Naive B cell (primary cell): ENCODE results near the gene LSM5. TPM values are rescaled to one million over a fixed set of nuclear protein-coding genes. Genes with fewer than 3 reads are reported as not detected.
A peak's percentile ranks its signal among the peaks of the same experiment; 100 is the strongest.
"Not testable (repeated sequence)": the region's sequence is repeated elsewhere in the genome, so short reads cannot be mapped to it uniquely, and the experiment has no call there.

ENCODE experiments used
- ATAC-seq, 2 donors: fragments of 150-1000 bp; cut with Tn5 transposase; 2 replicates each; pipeline ENCODE4 v1.10.0; 2021; ENCODE audit warnings: low read depth in 2 of 2, mild to moderate bottlenecking in 2 of 2, moderate library complexity in 2 of 2
- DNase-seq: peaks from one replicate; pipeline ENCODE4 v3.0.0; 2022
- H3K27ac Mint-ChIP-seq, 6 donors: one replicate each; pipeline ENCODE4 v1.8.0; 2020 to 2022; ENCODE audit warnings: mild to moderate bottlenecking in 6 of 6, mixed read lengths in 6 of 6, moderate library complexity in 5 of 6, inconsistent platforms in 2 of 6
- H3K27me3 Mint-ChIP-seq, 3 donors: one replicate each; pipeline ENCODE4 v1.8.0; 2021 to 2022; ENCODE audit warnings: mixed read lengths in 3 of 3, mild to moderate bottlenecking in 1 of 3
- H3K36me3 Mint-ChIP-seq, 2 donors: one replicate each; pipeline ENCODE4 v1.8.0; 2020 to 2022; ENCODE audit warnings: mixed read lengths in 2 of 2, inconsistent platforms in 1 of 2, mild to moderate bottlenecking in 1 of 2
- H3K4me1 Mint-ChIP-seq, 3 donors: one replicate each; pipeline ENCODE4 v1.8.0; 2020 to 2022; ENCODE audit warnings: mixed read lengths in 3 of 3, inconsistent platforms in 1 of 3, mild to moderate bottlenecking in 1 of 3, moderate library complexity in 1 of 3
- H3K4me3 Mint-ChIP-seq, 8 donors: one replicate each; pipeline ENCODE4 v1.8.0; 2020 to 2022; ENCODE audit warnings: mild to moderate bottlenecking in 8 of 8, mixed read lengths in 8 of 8, moderate library complexity in 8 of 8, inconsistent platforms in 2 of 8
- H3K9me3 Mint-ChIP-seq, 7 donors: one replicate each; pipeline ENCODE4 v1.8.0; 2020 to 2022; ENCODE audit warnings: mixed read lengths in 7 of 7, mild to moderate bottlenecking in 5 of 7, inconsistent platforms in 2 of 7, moderate library complexity in 1 of 7
- polyA plus RNA-seq, 6 donors: library from polyadenylated mRNA; unstranded; fragments of 300-500 nt; fragmentation: Illumina TruSeq; gene quantifications; one replicate each; pipeline ENCODE4 v1.2.3, GENCODE V29; 2021; ENCODE audit warnings: low read depth in 6 of 6

Gene LSM5
- polyA plus RNA-seq, 6 donors from 2014 or later = 106 to 178 (median 139) TPM

DNA sequence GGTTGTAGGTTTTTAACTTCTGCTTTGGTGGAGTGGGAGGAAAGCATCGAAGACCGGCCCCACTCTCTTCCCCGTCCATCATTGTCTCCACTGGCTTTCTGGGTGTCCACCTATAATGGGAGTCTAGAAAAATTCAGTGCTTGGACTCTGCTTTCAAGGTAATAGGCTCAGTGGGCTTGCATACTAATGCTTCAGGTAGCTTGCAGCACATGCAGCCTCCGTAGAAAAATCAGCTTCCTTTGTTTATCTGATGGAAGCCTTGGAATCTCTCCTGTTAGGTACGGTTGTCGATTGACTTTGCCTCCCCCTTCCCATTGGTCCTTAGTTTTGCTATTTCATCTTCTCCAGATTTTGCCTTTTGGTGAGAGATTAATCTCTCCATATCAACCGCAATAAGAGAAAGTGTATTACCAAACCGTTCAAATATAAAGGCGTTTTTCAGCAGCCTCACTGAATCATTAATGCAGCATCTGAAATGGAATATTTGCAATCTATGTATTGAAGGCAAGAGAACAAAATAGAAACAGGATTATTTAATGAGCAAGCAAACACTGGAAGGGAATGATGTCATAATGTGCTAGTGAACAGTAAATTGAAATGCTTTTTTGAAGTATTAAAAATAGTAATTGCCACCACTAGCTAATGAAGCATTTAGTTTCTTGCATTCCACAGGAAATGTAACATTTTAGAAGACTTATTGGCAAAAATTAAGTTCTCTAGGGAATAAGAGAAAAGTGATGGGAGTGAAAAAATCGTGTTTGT lies 6.1 kb upstream of the LSM5 start:
- Mint-ChIP-seq H3K4me3 (peak overlapping the region; percentile 89 to 98 (median 96)), H3K36me3 (no peaks in the 10 kb centered on the region), H3K27ac (peak overlapping the region; percentile 91 to 99 (median 97)), H3K27me3 (no peaks in the 10 kb centered on the region), H3K9me3 (no peaks in the 10 kb centered on the region), H3K4me1 (peaks cover 24 to 58% (median 30%) of the 10 kb centered on the region in 3 donors)
- no peak for DNase-seq
- ATAC-seq = no peak

DNA sequence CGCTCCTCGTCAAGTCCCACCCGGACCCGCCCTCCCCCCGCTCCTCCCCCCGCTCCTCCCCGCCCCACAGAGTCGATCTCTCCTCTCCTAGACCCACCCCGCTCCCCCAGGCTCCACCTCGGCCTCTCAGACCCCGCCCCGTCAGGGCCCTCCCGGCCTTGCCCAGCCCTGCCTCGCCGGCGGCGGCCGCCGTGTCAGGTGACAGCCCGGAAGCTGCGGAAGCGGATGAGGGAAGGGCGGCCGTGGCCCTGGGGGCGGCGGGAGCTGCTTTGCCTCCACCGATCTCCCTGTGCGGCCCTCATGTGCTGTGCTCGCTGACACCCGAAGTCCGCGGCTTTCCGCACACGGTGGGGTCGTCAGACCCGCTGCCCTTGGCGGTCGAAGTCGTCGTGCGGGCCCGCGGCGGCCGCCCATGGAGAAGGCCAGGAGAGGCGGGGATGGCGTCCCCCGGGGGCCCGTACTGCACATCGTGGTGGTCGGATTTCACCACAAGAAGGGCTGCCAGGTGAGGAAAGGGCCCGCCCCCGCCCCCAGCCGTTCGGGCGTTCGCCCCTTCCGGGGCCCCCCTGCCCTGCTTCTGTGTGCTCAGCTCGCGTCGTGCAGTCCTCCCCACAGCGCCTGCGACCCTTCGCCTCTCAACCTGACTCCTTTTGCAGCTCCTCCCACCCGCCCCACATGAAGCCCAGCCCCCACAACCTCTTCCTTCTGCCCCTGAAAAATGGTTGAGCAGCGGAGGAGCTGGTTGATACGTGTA lies 5.3 kb upstream of the LSM5 start, which contains the start of gene AVL9:
Gene AVL9 (plus strand): TSS at position 192 of the 754 bp plus-strand sequence. CDS start 221 bp downstream, at position 413.
- H3K27me3 Mint-ChIP-seq = no peaks in the 10 kb centered on the region
- ATAC-seq (peak; percentile 92), DNase-seq (peak; percentile 99)
- peak within 1 kb of the TSS; percentile 89 to 98 (median 96) for H3K4me3 Mint-ChIP-seq
- peak within 1 kb of the TSS; percentile 92 to 99 (median 97) for H3K27ac Mint-ChIP-seq
- H3K4me1 Mint-ChIP-seq = peaks cover 22 to 56% (median 22%) of the 10 kb centered on the region in 3 donors
- no peaks in the 10 kb centered on the region for H3K9me3 Mint-ChIP-seq
- no peaks in the 10 kb centered on the region for H3K36me3 Mint-ChIP-seq

- Mint-ChIP-seq H3K4me1 (peaks cover 21 to 55% (median 22%) of the 10 kb centered on the region in 3 donors), H3K27me3 (no peaks in the 10 kb centered on the region), H3K9me3 (no peaks in the 10 kb centered on the region), H3K4me3 (peak overlapping the region; percentile 89 to 98 (median 96)), H3K36me3 (no peaks in the 10 kb centered on the region), H3K27ac (peak overlapping the region; percentile 87 to 96 (median 94))
- DNase-seq (no peak), ATAC-seq (no peak)
Observed at GRCh38 chr7:32494946-32495297, 4.7 kb upstream of the LSM5 start.

DNA sequence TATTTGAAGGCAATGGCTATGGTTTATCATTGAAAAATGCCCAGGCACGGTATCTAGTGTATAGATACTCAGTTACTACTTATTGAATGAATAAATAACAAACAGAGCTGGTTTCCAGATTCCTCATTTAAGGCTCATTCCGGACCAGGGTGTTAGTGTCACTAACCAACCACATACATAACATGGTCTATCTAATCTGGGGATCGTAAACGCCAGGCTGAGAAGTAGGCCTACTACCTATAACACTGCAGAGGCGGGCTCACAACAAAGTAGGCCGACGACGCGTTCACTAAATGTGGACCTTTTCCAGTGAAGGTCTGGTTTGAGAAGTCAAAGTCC lies 423 bp downstream of the LSM5 start:
- Mint-ChIP-seq H3K36me3 (peaks cover 0 to 4% of the 10 kb centered on the region in 2 donors), H3K4me1 (peaks cover 13 to 32% (median 13%) of the 10 kb centered on the region in 3 donors), H3K4me3 (peak overlapping the region; percentile 89 to 98 (median 96)), H3K9me3 (no peaks in the 10 kb centered on the region), H3K27ac (peak overlapping the region; percentile 67 to 99 (median 96)), H3K27me3 (no peaks in the 10 kb centered on the region)
- no peak for ATAC-seq
- no peak for DNase-seq

DNA sequence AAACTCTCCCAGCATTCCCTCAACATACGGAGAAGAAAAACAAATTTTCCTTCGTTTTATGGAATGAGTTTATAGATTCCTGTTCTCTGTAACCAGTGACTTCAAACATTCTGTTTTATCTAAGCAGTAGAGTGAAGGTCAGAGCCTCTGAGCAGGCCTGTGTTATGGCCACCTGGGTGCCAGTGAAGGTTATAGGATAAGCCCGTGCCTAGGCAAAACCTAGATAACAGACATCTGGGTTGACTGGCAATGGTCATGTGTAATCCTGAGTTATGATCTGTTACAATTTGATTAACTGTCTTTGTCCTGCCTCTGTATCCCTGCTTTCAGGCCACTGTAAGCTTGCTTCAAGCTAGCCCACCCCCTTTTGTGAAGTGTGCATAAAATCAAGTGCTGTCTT lies 8.3 kb downstream of the LSM5 start:
- Mint-ChIP-seq H3K4me3 (no peak overlapping the region), H3K9me3 (no peaks in the 10 kb centered on the region), H3K36me3 (no peaks in the 10 kb centered on the region), H3K27ac (peak overlapping the region in 1 of 6 donors; percentile 73), H3K27me3 (no peaks in the 10 kb centered on the region), H3K4me1 (no peaks in the 10 kb centered on the region)
- DNase-seq (no peak), ATAC-seq (no peak)

DNA sequence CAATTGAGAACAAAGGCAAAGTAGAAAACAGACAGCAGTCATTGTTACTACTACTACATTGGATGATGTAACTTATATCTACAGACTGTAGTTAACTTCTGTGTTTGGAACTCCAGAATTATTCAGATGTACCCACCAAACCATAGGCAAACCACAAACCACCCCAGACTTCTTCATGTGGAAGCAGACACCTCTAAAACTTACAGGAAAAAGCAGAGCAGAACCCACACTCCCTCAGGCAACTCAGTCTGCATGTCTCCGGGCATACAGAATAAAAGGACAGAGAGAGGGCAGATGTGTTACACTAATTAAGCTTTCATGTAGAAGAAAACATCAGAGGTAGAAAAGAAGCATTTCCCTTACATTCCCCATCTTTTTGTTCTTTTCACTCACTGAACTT lies 9.0 kb downstream of the LSM5 start:
- ATAC-seq = no peak
- no peak overlapping the region for H3K4me3 Mint-ChIP-seq
- no peaks in the 10 kb centered on the region for H3K4me1 Mint-ChIP-seq
- H3K27ac Mint-ChIP-seq = no peak overlapping the region
- no peaks in the 10 kb centered on the region for H3K9me3 Mint-ChIP-seq
- no peaks in the 10 kb centered on the region for H3K36me3 Mint-ChIP-seq
- H3K27me3 Mint-ChIP-seq = no peaks in the 10 kb centered on the region
- no peak for DNase-seq

DNA sequence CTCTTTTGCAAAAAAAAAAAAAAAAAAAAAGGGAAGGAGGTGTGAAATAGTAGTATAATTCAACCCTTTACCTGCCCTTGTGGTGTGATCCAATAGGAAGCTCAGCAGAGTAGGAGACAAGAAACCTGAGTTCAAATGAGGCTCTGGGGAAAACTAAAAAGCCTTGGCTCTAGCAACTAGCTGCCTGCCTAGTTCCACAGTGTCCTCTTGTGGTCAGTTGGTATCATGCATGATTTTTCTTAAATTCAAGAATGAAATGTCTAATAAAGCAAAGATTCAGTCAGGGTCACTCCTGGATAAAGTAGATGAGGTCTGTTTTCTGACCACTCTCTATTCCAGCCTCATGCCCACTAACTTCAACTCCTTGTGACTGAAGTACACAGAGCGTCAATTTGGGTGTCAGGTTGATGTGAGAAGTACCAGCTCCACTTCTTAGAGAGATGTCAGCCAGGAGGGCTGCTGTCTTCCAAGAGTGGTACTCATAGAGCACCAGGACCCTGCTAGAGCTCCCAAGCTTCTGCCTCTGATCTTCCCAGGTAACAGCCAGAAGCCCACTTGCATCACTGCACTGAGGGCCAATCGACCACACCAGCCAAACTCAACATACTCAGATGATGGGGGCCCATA lies 10.5 kb downstream of the LSM5 start:
- Mint-ChIP-seq H3K36me3 (no peaks in the 10 kb centered on the region), H3K4me1 (no peaks in the 10 kb centered on the region), H3K9me3 (no peaks in the 10 kb centered on the region), H3K4me3 (no peak overlapping the region), H3K27ac (peak overlapping the region in 2 of 6 donors; percentile 47), H3K27me3 (peaks cover 0 to 6% (median 6%) of the 10 kb centered on the region in 3 donors)
- DNase-seq = no peak
- ATAC-seq = no peak

GRCh38 chr7:32477649-32477980 lies 12.6 kb downstream of the LSM5 start:
- Mint-ChIP-seq H3K27ac (no peak overlapping the region), H3K27me3 (peaks cover 0 to 13% (median 6%) of the 10 kb centered on the region in 3 donors), H3K4me3 (no peak overlapping the region), H3K9me3 (no peaks in the 10 kb centered on the region), H3K36me3 (no peaks in the 10 kb centered on the region), H3K4me1 (no peaks in the 10 kb centered on the region)
- DNase-seq (no peak), ATAC-seq (no peak)

- peaks cover 0 to 13% (median 6%) of the 10 kb centered on the region in 3 donors for H3K27me3 Mint-ChIP-seq
- ATAC-seq (no peak), DNase-seq (no peak)
- H3K4me1 Mint-ChIP-seq = peaks cover 3 to 5% (median 4%) of the 10 kb centered on the region in 3 donors
- H3K27ac Mint-ChIP-seq = peak overlapping the region in 1 of 6 donors; percentile 39
- no peaks in the 10 kb centered on the region for H3K36me3 Mint-ChIP-seq
- no peaks in the 10 kb centered on the region for H3K9me3 Mint-ChIP-seq
- H3K4me3 Mint-ChIP-seq = no peak overlapping the region
Observed at GRCh38 chr7:32476816-32477648, 13.1 kb downstream of the LSM5 start.

DNA sequence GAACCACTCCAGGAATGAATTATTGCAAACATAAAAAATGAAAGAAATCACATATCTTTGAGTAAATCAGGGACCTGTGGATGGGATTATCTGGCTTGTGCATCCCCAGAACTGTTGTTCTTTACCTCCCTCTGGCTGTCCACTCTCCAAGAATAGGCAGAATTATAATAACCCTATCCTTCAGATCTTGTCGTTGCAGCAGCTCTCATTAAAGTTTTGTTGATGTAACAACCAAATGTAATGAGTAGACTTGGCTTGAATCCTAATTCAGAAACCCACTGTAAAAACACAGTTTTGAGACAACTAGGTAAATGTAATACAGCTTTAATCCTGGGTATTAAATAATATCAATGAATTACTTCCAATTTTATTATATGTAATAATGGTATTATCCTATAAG lies 16.2 kb downstream of the LSM5 start:
- ATAC-seq (no peak), DNase-seq (no peak)
- H3K4me1 Mint-ChIP-seq = peaks cover 4 to 9% (median 7%) of the 10 kb centered on the region in 3 donors
- H3K9me3 Mint-ChIP-seq = peaks cover 0 to 7% (median 0%) of the 10 kb centered on the region in 7 donors
- no peaks in the 10 kb centered on the region for H3K36me3 Mint-ChIP-seq
- no peak overlapping the region for H3K4me3 Mint-ChIP-seq
- peaks cover 0 to 13% (median 6%) of the 10 kb centered on the region in 3 donors for H3K27me3 Mint-ChIP-seq
- peak overlapping the region in 1 of 6 donors; percentile 21 for H3K27ac Mint-ChIP-seq

DNA sequence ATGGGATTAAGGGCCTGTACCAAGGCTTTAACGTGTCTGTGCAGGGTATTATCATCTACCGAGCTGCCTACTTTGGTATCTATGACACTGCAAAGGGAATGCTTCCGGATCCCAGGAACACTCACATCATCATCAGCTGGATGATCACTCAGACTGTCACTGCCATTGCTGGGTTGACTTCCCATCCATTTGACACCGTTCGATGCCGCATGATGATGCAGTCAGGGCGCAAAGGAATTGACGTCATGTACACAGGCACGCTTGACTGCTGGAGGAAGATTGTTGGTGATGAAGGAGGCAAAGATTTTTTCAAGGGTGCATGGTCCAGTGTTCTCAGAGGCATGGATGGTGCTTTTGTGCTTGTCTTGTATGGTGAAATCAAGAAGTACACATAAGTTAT lies 18.2 kb downstream of the LSM5 start:
- Mint-ChIP-seq H3K36me3 (no peaks in the 10 kb centered on the region), H3K27ac (peak overlapping the region in 1 of 6 donors; percentile 27), H3K4me1 (peaks cover 4 to 9% (median 7%) of the 10 kb centered on the region in 3 donors), H3K27me3 (peaks cover 0 to 13% (median 6%) of the 10 kb centered on the region in 3 donors), H3K4me3 (no peak overlapping the region), H3K9me3 (peaks cover 0 to 7% (median 0%) of the 10 kb centered on the region in 7 donors)
- DNase-seq (no peak), ATAC-seq (no peak)

- DNase-seq (no peak), ATAC-seq (no peak)
- no peaks in the 10 kb centered on the region for H3K36me3 Mint-ChIP-seq
- peaks cover 0 to 13% (median 6%) of the 10 kb centered on the region in 3 donors for H3K27me3 Mint-ChIP-seq
- no peak overlapping the region for H3K27ac Mint-ChIP-seq
- peaks cover 0 to 7% (median 0%) of the 10 kb centered on the region in 7 donors for H3K9me3 Mint-ChIP-seq
- peaks cover 4 to 9% (median 7%) of the 10 kb centered on the region in 3 donors for H3K4me1 Mint-ChIP-seq
- H3K4me3 Mint-ChIP-seq = no peak overlapping the region
Observed at GRCh38 chr7:32470871-32471270, 19.3 kb downstream of the LSM5 start.

DNA sequence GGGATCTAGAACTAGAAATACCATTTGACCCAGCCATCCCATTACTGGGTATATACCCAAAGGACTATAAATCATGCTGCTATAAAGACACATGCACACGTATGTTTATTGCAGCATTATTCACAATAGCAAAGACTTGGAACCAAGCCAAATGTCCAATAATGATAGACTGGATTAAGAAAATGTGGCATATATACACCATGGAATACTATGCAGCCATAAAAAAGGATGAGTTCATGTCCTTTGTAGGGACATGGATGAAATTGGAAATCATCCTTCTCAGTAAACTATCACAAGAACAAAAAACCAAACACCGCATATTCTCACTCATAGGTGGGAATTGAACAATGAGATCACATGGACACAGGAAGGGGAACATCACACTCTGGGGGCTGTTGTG lies 20.2 kb downstream of the LSM5 start:
- ATAC-seq, H3K36me3 Mint-ChIP-seq, H3K27ac Mint-ChIP-seq, H3K9me3 Mint-ChIP-seq, H3K4me3 Mint-ChIP-seq, H3K27me3 Mint-ChIP-seq, DNase-seq, H3K4me1 Mint-ChIP-seq: not testable (repeated sequence)
